WTC11 (cell line): ENCODE measurements around the gene SVIL. TPM values are rescaled to one million over a fixed set of nuclear protein-coding genes. Genes with fewer than 3 reads are reported as not detected.
A peak's percentile ranks its signal among the peaks of the same experiment; 100 is the strongest.

Experiments used
- ATAC-seq: fragments of 200-7000 bp; cut with Tn5 transposase; 2 replicates; pipeline ENCODE4 v1.10.0; 2021; ENCODE audit warnings: mild to moderate bottlenecking, moderate library complexity
- CTCF ChIA-PET: fragments of 300-600 bp; sonication (Branson Sonifier 250); formaldehyde crosslinking; loops from one replicate; lab custom pipeline; 2021; ENCODE audit warnings: antibody characterized with exemption; lab: Charles Lee
- POLR2A ChIA-PET: fragments of 350-600 bp; sonication (Branson Sonifier 250); formaldehyde crosslinking; loops from one replicate; lab custom pipeline; 2021; ENCODE audit warnings: antibody characterized with exemption; lab: Charles Lee
- DNase-seq: peaks from one replicate; pipeline ENCODE4 v3.0.0; 2021; ENCODE audit warnings: low spot score
- H3K27ac Mint-ChIP-seq: 2 replicates; pipeline ENCODE4 v1.8.0; 2021; ENCODE audit warnings: mixed read lengths
- H3K27me3 Mint-ChIP-seq: 2 replicates; pipeline ENCODE4 v1.8.0; 2021; ENCODE audit warnings: low read depth, mild to moderate bottlenecking, moderate library complexity, mixed read lengths
- H3K36me3 Mint-ChIP-seq: 2 replicates; pipeline ENCODE4 v1.8.0; 2021; ENCODE audit warnings: mixed read lengths
- H3K4me1 Mint-ChIP-seq: 2 replicates; pipeline ENCODE4 v1.8.0; 2022; ENCODE audit warnings: mixed read lengths
- H3K4me3 Mint-ChIP-seq: 2 replicates; pipeline ENCODE4 v1.8.0; 2021; ENCODE audit warnings: mild to moderate bottlenecking, moderate library complexity, mixed read lengths
- H3K9me3 Mint-ChIP-seq: 2 replicates; pipeline ENCODE4 v1.8.0; 2021; ENCODE audit warnings: mixed read lengths
- ATF1 ChIP-seq: sonication (generic); formaldehyde crosslinking; IDR thresholded peaks from 2 replicates; pipeline ENCODE4 v1.8.1; 2023; ENCODE audit warnings: mild to moderate bottlenecking, moderate library complexity, missing genetic modification reagents
- CBFB ChIP-seq: sonication (generic); formaldehyde crosslinking; IDR thresholded peaks from 2 replicates; pipeline ENCODE4 v1.8.1; 2022; ENCODE audit warnings: mild to moderate bottlenecking, low read depth, missing genetic modification reagents
- ELF4 ChIP-seq: sonication (generic); formaldehyde crosslinking; IDR thresholded peaks from 2 replicates; pipeline ENCODE4 v1.8.1; 2022; ENCODE audit warnings: low read depth, mild to moderate bottlenecking, moderate library complexity, missing genetic modification reagents
- ESRRA ChIP-seq: sonication (generic); formaldehyde crosslinking; IDR thresholded peaks from 2 replicates; pipeline ENCODE4 v1.8.1; 2022; ENCODE audit warnings: mild to moderate bottlenecking, missing genetic modification reagents, borderline replicate concordance
- FOXK1 ChIP-seq: sonication (generic); formaldehyde crosslinking; IDR thresholded peaks from 2 replicates; pipeline ENCODE4 v1.8.0; 2022; ENCODE audit warnings: mild to moderate bottlenecking, moderate library complexity, missing genetic modification reagents
- GABPB1 ChIP-seq: sonication (generic); formaldehyde crosslinking; IDR thresholded peaks from 2 replicates; pipeline ENCODE4 v1.8.1; 2023; ENCODE audit warnings: mild to moderate bottlenecking, missing genetic modification reagents
- JUN ChIP-seq: sonication (generic); formaldehyde crosslinking; IDR thresholded peaks from 2 replicates; pipeline ENCODE4 v1.8.0; 2023; ENCODE audit warnings: mild to moderate bottlenecking, missing genetic modification reagents
- KAT7 ChIP-seq: sonication (generic); formaldehyde crosslinking; IDR thresholded peaks from 2 replicates; pipeline ENCODE4 v1.8.1; 2023; ENCODE audit warnings: missing genetic modification reagents, mild to moderate bottlenecking, borderline replicate concordance
- OVOL2 ChIP-seq: fragments of 250-450 bp; sonication (Bioruptor Pico); IDR thresholded peaks from 2 replicates; pipeline ENCODE4 v1.9.0; 2021; ENCODE audit warnings: mild to moderate bottlenecking, borderline replicate concordance
- SMAD3 ChIP-seq: sonication (generic); formaldehyde crosslinking; IDR thresholded peaks from 2 replicates; pipeline ENCODE4 v1.8.0; 2022; ENCODE audit warnings: missing genetic modification reagents, mild to moderate bottlenecking, borderline replicate concordance
- TCF7 ChIP-seq: sonication (generic); formaldehyde crosslinking; IDR thresholded peaks from 2 replicates; pipeline ENCODE4 v1.8.0; 2022; ENCODE audit warnings: mild to moderate bottlenecking, low read depth, missing genetic modification reagents, moderate library complexity
- ZNF138 ChIP-seq: sonication (generic); formaldehyde crosslinking; conservative IDR thresholded peaks from 2 replicates; pipeline ENCODE4 v1.8.1; 2022; ENCODE audit warnings: mild to moderate bottlenecking, moderate library complexity, missing genetic modification reagents
- ZNF317 ChIP-seq: sonication (generic); formaldehyde crosslinking; IDR thresholded peaks from 2 replicates; pipeline ENCODE4 v1.8.1; 2023; ENCODE audit warnings: low read depth, mild to moderate bottlenecking, moderate library complexity, missing genetic modification reagents, borderline replicate concordance
- ZNF396 ChIP-seq: fragments of 250-450 bp; sonication (Bioruptor Pico); IDR thresholded peaks from 2 replicates; pipeline ENCODE4 v1.8.0; 2021; ENCODE audit warnings: mild to moderate bottlenecking, moderate library complexity, borderline replicate concordance
- ZNF416 ChIP-seq: fragments of 250-450 bp; sonication (Bioruptor Pico); IDR thresholded peaks from 2 replicates; pipeline ENCODE4 v1.9.0; 2021; ENCODE audit warnings: mild to moderate bottlenecking, inconsistent platforms
- ZNF423 ChIP-seq: fragments of 250-450 bp; sonication (Bioruptor Pico); IDR thresholded peaks from 2 replicates; pipeline ENCODE4 v2.1.2; 2022; ENCODE audit warnings: mild to moderate bottlenecking, moderate library complexity
- total RNA-seq: library from RNA; stranded (reverse); gene quantifications from 3 replicates; pipeline ENCODE4 v1.2.3, GENCODE V29; 2021
- TF ChIP-seq, protein P1 (sequence below): sonication (generic); formaldehyde crosslinking; IDR thresholded peaks from 2 replicates; pipeline ENCODE4 v1.8.1; 2023; ENCODE audit warnings: mild to moderate bottlenecking, missing genetic modification reagents, moderate library complexity
- TF ChIP-seq, protein P2 (sequence below): sonication (generic); formaldehyde crosslinking; conservative IDR thresholded peaks from 2 replicates; pipeline ENCODE4 v1.8.1; 2022; ENCODE audit warnings: mild to moderate bottlenecking, missing genetic modification reagents
- TF ChIP-seq, protein P3 (sequence below): sonication (generic); formaldehyde crosslinking; IDR thresholded peaks from 2 replicates; pipeline ENCODE4 v1.8.0; 2022; ENCODE audit warnings: mild to moderate bottlenecking, missing genetic modification reagents
- TF ChIP-seq, protein P4 (sequence below): sonication (generic); formaldehyde crosslinking; IDR thresholded peaks from 2 replicates; pipeline ENCODE4 v1.8.0; 2022; ENCODE audit warnings: mild to moderate bottlenecking, missing genetic modification reagents
- TF ChIP-seq, protein P5 (sequence below): sonication (generic); formaldehyde crosslinking; IDR thresholded peaks from 2 replicates; pipeline ENCODE4 v1.8.0; 2022; ENCODE audit warnings: missing genetic modification reagents
- TF ChIP-seq, protein P6 (sequence below): fragments of 250-450 bp; sonication (Bioruptor Pico); IDR thresholded peaks from 2 replicates; pipeline ENCODE4 v1.9.0; 2021; ENCODE audit warnings: moderate library complexity, mild to moderate bottlenecking, inconsistent platforms, borderline replicate concordance

The SVIL gene
- total RNA-seq, 1 experiment from 2014 or later, result 27.1 TPM

DNA sequence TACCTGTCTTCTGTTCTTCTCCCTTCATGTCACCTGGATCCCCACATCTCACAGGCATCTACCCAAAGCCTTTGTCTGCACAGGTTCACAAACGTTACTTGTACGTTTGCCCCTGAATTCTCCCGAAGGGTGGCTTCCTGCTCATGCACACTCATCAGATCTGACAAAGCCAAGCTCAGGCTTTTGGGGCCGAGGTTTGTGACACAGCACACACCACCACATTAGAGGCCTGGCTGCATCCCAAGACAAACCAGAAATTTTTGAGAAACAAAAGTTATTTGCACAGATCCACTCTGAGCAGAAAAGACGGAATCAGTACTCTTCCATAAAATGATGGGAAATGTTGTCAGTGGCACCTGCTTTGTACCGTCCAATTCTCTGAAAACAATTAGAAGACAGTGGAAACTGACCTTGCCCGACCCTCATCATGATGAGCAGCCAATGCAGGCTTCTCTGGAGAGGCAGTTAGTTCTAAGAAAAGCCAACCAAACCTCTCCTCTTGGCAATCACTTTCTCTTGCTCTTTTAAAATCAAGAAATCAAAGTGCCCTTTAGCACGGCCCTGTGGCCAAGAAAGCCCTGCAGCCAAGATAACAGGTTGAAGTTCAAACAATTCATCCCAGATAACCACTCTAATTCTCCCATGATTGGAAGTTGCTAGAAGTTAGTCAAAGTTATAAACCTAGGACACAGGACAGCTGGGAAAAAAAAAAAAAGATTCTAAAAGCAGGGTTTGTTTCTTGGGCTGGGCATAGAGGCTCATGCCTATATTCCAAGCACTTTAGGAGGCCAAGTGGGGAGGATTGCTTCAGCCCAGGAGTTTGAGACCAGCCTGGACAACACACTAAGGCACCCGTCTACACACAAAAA is 13.6 kb upstream of the SVIL start:
- Mint-ChIP-seq H3K27me3 (no peaks in the 10 kb centered on the region), H3K36me3 (peaks cover 9% of the 10 kb centered on the region), H3K27ac (peak overlapping the region; percentile 7; the same call in 1 of the 2 replicates), H3K4me3 (no peak overlapping the region), H3K4me1 (peaks cover 35% of the 10 kb centered on the region), H3K9me3 (no peaks in the 10 kb centered on the region)
- POLR2A ChIA-PET, result no interaction called here
- TF ChIP-seq, protein P1, sequence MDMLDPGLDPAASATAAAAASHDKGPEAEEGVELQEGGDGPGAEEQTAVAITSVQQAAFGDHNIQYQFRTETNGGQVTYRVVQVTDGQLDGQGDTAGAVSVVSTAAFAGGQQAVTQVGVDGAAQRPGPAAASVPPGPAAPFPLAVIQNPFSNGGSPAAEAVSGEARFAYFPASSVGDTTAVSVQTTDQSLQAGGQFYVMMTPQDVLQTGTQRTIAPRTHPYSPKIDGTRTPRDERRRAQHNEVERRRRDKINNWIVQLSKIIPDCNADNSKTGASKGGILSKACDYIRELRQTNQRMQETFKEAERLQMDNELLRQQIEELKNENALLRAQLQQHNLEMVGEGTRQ, result no peak
- TF ChIP-seq, protein P2, sequence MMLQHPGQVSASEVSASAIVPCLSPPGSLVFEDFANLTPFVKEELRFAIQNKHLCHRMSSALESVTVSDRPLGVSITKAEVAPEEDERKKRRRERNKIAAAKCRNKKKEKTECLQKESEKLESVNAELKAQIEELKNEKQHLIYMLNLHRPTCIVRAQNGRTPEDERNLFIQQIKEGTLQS, result no peak
- TF ChIP-seq ZNF416 (CRISPR knock-in tag), result no peak
- no peak for TF ChIP-seq ZNF138 (CRISPR knock-in tag)
- no peak for TF ChIP-seq ZNF423 (CRISPR knock-in tag)
- TF ChIP-seq TCF7 (CRISPR knock-in tag), result no peak
- TF ChIP-seq, protein P3, sequence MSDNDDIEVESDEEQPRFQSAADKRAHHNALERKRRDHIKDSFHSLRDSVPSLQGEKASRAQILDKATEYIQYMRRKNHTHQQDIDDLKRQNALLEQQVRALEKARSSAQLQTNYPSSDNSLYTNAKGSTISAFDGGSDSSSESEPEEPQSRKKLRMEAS, result no peak
- TF ChIP-seq OVOL2 (CRISPR knock-in tag), result no peak
- no peak for TF ChIP-seq SMAD3 (CRISPR knock-in tag)
- TF ChIP-seq, protein P4, sequence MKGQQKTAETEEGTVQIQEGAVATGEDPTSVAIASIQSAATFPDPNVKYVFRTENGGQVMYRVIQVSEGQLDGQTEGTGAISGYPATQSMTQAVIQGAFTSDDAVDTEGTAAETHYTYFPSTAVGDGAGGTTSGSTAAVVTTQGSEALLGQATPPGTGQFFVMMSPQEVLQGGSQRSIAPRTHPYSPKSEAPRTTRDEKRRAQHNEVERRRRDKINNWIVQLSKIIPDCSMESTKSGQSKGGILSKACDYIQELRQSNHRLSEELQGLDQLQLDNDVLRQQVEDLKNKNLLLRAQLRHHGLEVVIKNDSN (CRISPR knock-in tag), result no peak
- no peak for TF ChIP-seq FOXK1
- no peak for TF ChIP-seq ELF4 (CRISPR knock-in tag)
- no peak for DNase-seq
- CTCF ChIA-PET, result no interaction called here
- no peak for ATAC-seq

DNA sequence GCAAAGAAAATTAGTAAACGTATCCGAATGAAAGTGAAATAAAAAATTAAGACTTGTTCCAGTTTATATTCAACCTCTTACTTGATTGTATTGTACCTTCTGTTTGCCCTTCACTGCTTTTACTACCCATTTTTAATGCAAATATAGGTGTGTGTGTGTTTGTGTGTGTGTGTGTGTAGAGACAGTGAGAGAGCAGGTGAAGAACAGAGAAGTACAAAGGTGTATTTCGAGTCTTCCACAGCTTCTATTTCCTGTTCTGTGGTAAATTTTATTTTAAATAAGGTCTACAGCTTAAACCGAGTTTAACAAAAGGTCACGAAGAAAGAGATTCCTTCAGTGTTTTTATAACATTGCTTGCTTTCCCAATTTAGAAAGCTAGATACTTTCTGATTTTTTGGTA is 12.7 kb upstream of the SVIL start:
- Mint-ChIP-seq H3K4me3 (no peak overlapping the region), H3K9me3 (no peaks in the 10 kb centered on the region)
- POLR2A ChIA-PET, result no interaction called here
- TF ChIP-seq, protein P5, sequence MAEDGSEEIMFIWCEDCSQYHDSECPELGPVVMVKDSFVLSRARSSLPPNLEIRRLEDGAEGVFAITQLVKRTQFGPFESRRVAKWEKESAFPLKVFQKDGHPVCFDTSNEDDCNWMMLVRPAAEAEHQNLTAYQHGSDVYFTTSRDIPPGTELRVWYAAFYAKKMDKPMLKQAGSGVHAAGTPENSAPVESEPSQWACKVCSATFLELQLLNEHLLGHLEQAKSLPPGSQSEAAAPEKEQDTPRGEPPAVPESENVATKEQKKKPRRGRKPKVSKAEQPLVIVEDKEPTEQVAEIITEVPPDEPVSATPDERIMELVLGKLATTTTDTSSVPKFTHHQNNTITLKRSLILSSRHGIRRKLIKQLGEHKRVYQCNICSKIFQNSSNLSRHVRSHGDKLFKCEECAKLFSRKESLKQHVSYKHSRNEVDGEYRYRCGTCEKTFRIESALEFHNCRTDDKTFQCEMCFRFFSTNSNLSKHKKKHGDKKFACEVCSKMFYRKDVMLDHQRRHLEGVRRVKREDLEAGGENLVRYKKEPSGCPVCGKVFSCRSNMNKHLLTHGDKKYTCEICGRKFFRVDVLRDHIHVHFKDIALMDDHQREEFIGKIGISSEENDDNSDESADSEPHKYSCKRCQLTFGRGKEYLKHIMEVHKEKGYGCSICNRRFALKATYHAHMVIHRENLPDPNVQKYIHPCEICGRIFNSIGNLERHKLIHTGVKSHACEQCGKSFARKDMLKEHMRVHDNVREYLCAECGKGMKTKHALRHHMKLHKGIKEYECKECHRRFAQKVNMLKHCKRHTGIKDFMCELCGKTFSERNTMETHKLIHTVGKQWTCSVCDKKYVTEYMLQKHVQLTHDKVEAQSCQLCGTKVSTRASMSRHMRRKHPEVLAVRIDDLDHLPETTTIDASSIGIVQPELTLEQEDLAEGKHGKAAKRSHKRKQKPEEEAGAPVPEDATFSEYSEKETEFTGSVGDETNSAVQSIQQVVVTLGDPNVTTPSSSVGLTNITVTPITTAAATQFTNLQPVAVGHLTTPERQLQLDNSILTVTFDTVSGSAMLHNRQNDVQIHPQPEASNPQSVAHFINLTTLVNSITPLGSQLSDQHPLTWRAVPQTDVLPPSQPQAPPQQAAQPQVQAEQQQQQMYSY (CRISPR knock-in tag), result no peak
- TF ChIP-seq, all 79 proteins: peak for 0
- H3K36me3 Mint-ChIP-seq, result peaks cover 4% of the 10 kb centered on the region; the same call in 1 of the 2 replicates
- ATAC-seq (no peak), DNase-seq (no peak)
- CTCF ChIA-PET, result no interaction called here
- H3K4me1 Mint-ChIP-seq, result peaks cover 43% of the 10 kb centered on the region
- H3K27me3 Mint-ChIP-seq, result no peaks in the 10 kb centered on the region
- no peak overlapping the region for H3K27ac Mint-ChIP-seq

DNA sequence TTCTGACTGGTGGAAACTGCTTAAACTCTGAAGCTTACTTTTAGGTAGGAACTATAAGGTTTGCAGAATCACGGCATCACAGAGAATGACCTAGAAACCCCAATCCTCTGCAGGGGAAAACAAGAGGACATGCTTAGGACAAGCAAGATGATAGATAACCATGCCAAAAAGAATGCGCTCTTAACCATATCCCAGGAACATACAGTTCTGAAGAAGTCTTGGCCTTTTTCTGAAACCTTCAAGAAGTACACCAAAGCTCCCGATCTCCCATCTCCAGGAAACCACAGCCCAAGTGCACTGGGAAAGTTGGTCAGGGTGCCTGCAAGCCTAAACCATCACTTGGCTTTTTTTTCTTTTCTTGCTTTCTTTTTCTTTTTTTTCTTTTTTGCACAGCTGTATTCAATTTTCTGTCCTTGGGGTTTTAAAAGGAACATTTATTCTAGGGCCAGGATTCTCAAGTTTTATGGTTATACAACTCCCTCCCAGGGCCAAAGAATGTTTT is 12.2 kb upstream of the SVIL start:
- Mint-ChIP-seq H3K9me3 (no peaks in the 10 kb centered on the region), H3K36me3 (peaks cover 4% of the 10 kb centered on the region; the same call in 1 of the 2 replicates), H3K27ac (0 out of 2 replicates have a peak overlapping the region, but pooled peaks have one; percentile 21), H3K4me1 (peaks cover 47% of the 10 kb centered on the region), H3K4me3 (no peak overlapping the region), H3K27me3 (no peaks in the 10 kb centered on the region)
- DNase-seq, result no peak
- ATAC-seq, result no peak
- POLR2A ChIA-PET, result no interaction called here
- CTCF ChIA-PET, result no interaction called here
- TF ChIP-seq, protein P6, sequence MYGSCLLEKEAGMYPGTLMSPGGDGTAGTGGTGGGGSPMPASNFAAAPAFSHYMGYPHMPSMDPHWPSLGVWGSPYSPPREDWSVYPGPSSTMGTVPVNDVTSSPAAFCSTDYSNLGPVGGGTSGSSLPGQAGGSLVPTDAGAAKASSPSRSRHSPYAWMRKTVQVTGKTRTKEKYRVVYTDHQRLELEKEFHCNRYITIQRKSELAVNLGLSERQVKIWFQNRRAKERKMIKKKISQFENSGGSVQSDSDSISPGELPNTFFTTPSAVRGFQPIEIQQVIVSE (CRISPR knock-in tag), result no peak
- no peak for TF ChIP-seq ZNF317 (CRISPR knock-in tag)
- TF ChIP-seq CBFB, result no peak
- TF ChIP-seq KAT7 (CRISPR knock-in tag), result no peak
- no peak for TF ChIP-seq ESRRA (CRISPR knock-in tag)
- no peak for TF ChIP-seq GABPB1 (CRISPR knock-in tag)
- no peak for TF ChIP-seq JUN (CRISPR knock-in tag)
- no peak for TF ChIP-seq ZNF396 (CRISPR knock-in tag)
- TF ChIP-seq ATF1 (CRISPR knock-in tag), result no peak
